Measurements from ENCODE around the gene SLC43A3.
"Not testable (repeated sequence)": the region's sequence is repeated elsewhere in the genome, so short reads cannot be mapped to it uniquely, and the experiment has no call there.

Gene SLC43A3

GRCh38 chr11:57459164-57460021 is 32.5 kb upstream of the SLC43A3 start:
- DNase-seq, result no peak

- no peak for DNase-seq
These were observed 31.7 kb upstream of the SLC43A3 start for GRCh38 chr11:57458410-57459163.

- no peak for DNase-seq
These were observed 31.1 kb upstream of the SLC43A3 start for GRCh38 chr11:57458060-57458409.

GRCh38 chr11:57457643-57458023 is 30.7 kb upstream of the SLC43A3 start:
- DNase-seq, result no peak

GRCh38 chr11:57456960-57457642 is 30.2 kb upstream of the SLC43A3 start:
- peak; percentile 72 for DNase-seq

- no peak for DNase-seq
These were observed 26.7 kb upstream of the SLC43A3 start for GRCh38 chr11:57453543-57454177.

GRCh38 chr11:57446055-57446454 is 19.1 kb upstream of the SLC43A3 start:
- no peak for DNase-seq

GRCh38 chr11:57445122-57445394 is 18.1 kb upstream of the SLC43A3 start:
- DNase-seq, result not testable (repeated sequence)

GRCh38 chr11:57444362-57445121 is 17.6 kb upstream of the SLC43A3 start:
- no peak for DNase-seq

- peak; percentile 80 for DNase-seq
These were observed 14.0 kb upstream of the SLC43A3 start for GRCh38 chr11:57440744-57441414.

GRCh38 chr11:57439786-57440185 is 12.9 kb upstream of the SLC43A3 start:
- no peak for DNase-seq

- no peak for DNase-seq
These were observed 11.7 kb upstream of the SLC43A3 start for GRCh38 chr11:57438345-57439285.

GRCh38 chr11:57436031-57436430 is 9.1 kb upstream of the SLC43A3 start:
- no peak for DNase-seq

GRCh38 chr11:57434640-57435546 is 8.0 kb upstream of the SLC43A3 start:
- DNase-seq, result no peak

GRCh38 chr11:57432714-57433163 is 5.8 kb upstream of the SLC43A3 start:
- no peak for DNase-seq

- DNase-seq, result no peak
These were observed 5.2 kb upstream of the SLC43A3 start for GRCh38 chr11:57432149-57432561.

GRCh38 chr11:57430952-57431351 is 4.0 kb upstream of the SLC43A3 start:
- DNase-seq, result no peak

- peak; percentile 79 for DNase-seq
These were observed 3.0 kb upstream of the SLC43A3 start for GRCh38 chr11:57429946-57430345.

GRCh38 chr11:57428643-57429042 is 1.7 kb upstream of the SLC43A3 start:
- DNase-seq, result no peak

- no peak for DNase-seq
These were observed 784 bp upstream of the SLC43A3 start for GRCh38 chr11:57427727-57428082.
